Amygdala (tissue), 56 donors: Measurements from ENCODE around the gene ULBP1.
"Not testable (repeated sequence)": the region's sequence is repeated elsewhere in the genome, so short reads cannot be mapped to it uniquely, and the experiment has no call there.

Experiments
- DNase-seq, 56 donors: peaks; one replicate each; lab custom pipeline; 2025; lab: John Stamatoyannopoulos, UW

ULBP1 gene

DNA sequence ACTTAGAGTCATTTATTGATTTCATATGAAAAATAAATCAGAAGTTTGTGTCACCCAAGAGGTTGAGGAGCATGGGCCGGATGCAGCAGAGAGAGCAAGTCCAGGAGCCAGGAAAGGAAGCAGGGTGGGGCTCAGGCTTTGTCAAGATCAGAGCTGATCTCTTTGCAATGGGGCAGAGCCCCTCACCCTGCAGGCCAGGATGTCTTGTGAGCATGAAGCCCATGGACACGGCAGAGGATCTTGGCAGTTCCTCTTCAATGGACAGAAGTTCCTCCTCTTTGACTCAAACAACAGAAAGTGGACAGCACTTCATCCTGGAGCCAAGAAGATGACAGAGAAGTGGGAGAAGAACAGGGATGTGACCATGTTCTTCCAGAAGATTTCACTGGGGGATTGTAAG lies 5.2 kb downstream of the ULBP1 start:
- not testable (repeated sequence) for DNase-seq

DNA sequence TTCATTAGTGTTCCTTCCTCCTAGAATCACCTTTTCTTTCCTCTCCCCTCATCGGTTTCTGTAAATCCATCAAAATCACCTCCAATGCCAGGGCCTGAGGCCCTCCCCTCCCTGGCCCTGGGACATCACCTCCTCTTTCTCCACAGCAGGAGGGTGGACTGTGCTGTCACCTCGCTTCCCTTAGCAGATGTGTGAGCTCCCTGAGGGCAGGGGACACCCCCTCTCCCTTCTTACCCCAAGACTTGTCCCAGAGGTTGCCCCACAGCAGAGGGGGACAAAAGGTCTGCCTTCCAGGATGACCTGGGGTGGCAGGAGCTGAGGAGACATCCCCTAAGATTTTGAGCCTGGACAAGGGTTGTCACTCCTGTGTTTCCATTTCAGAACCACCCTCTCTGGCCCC lies 5.9 kb downstream of the ULBP1 start:
- DNase-seq, result no peak

DNA sequence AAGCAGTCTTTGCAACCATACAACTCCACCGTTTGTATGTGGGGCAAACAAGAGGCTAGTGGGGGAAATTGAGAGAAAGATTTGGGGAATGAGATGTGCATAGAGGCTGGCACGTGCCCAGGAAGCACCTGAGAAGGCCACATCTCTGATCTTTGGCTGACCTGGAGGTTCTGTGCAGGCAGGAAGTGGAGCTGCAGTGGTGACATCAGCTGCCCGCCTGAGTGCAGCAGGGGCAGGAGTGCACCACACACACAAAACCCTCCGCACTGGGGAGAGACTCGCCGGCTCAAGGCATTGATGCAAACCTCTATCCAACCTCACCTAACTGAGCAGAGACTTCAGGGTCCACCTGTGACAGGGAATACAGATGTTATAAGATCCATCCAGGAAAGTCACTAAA lies 10.7 kb downstream of the ULBP1 start:
- not testable (repeated sequence) for DNase-seq

DNA sequence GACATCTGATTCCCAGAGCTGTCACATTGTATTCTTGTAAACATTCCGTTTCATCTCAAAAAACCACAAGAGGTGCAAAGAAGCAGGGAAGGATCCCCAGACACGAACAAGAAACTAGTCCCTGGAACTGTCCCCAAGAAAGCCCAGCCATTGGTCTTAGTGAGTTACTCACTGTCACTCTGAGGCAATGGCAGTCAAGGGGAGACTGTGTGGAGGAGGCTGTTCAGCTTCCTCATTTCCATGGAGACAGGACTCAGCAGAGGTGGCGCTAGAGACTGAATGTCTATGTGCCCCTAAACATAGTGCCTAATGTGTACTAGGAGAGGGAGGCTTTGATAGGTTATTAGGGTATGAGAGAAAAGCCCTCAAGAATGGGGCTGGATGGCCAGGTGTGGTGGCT lies 11.1 kb downstream of the ULBP1 start:
- no peak for DNase-seq

DNA sequence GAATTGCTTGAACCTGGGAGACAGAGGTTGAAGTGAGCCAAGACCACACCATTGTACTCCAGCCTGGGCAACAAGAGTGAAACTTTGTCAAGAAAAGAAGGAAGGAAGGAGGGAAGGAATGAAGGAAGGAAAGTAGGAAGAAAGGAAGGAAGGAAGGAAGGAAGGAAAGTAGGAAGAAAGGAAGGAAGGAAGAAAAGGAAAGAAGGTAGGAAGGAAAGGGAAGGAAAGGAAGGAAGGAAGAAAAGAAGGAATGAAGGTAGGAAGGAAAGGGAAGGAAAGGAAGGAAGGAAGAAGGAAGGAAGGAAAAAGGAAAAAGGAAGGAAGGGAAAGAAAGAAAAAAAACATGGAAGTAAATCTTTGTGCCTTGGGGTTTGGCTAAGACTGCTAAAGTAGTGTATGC lies 11.7 kb downstream of the ULBP1 start:
- DNase-seq, result no peak

DNA sequence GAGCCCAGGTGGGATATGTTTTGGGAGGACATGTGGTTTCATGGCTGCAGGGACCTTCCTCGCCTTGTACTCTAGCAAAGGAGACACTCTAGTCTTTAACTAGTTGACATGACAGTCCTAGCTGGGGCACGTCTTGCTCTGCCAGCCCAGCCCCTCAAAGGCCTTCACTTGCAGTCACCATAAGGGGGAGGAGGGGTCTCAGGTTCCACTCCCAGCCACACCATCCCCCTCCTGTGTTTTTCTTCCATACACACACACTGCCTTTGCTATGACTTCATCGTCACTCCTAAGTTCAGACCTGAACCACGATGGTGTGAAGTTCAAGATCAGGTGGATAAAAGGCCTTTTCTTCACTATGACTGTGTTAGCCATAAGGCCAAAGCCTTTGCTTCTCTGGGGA lies 13.5 kb downstream of the ULBP1 start:
- DNase-seq, result no peak

DNA sequence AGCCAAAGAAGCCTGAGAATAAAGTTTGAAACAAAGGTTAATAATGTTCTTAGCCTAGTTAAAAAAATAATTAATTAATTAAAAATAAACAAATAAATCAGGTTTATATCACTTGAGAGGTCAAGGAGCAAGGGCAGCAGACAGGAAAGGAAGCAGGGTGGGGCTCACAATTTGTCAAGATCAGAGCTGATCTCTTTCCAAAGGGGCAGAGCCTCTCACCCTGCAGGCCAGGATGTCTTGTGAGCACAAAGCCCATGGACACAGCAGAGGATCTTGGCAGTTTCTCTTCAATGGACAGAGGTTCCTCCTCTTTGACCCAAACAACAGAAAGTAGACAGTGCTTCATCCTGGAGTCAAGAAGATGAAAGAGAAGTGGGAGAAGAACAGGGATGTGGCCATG lies 14.9 kb downstream of the ULBP1 start:
- no peak for DNase-seq

DNA sequence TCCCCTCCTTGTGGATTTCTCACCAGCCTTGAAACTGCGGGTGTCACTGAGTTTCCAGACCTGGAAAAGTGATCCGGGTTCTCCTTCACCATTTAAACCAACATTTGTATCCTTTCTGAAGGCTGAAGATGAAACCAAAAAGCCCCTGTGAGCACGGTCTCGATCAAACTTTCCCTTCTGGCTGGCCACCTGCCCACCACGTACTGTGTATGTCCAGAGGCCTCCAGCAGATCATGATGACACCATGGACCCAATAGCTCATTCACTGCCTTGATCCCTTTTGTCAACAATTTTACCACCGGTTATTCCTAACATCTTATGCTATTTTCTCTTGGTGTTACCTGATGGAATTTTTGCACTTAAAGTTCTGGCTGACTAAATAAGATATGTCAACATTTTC lies 15.6 kb downstream of the ULBP1 start:
- no peak for DNase-seq

DNA sequence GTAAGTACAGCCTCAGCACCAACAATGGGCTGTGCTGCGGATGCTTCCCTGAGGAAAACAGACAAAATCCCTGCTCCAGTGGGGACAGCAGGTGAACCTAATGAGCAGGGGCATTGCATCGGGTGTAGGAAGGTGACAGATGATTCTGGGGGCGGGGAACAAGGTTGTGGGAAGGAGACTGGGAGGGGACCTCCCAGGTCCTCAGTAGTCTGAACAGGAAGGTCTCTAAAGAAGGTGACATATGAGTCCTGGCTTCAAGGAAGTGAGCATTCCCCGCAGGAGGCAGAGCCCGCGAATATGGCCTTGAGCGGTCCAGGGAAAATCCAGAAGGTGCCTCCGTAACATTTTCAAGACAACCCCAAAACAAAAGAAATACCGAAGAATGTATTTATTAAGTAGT lies 19.4 kb downstream of the ULBP1 start:
- no peak for DNase-seq

DNA sequence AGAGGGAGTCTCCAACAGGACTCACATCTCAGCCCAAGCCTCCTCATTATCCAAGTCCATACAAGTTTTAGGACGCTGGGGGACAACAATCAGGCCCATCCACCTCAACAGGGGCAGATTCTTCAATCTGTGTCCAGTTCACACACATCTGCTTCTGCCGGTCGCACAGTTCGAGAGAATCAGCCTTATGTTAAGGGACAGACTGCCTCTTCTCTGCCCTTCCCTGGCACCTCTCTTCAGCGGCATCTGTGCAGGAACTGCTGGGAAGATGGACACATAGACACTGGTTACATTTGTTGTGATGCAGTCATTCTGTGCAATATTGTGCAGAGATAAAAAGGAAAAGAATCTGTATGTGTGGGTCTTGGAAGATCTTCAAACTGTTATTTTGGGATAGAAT lies 21.0 kb downstream of the ULBP1 start:
- no peak for DNase-seq

DNA sequence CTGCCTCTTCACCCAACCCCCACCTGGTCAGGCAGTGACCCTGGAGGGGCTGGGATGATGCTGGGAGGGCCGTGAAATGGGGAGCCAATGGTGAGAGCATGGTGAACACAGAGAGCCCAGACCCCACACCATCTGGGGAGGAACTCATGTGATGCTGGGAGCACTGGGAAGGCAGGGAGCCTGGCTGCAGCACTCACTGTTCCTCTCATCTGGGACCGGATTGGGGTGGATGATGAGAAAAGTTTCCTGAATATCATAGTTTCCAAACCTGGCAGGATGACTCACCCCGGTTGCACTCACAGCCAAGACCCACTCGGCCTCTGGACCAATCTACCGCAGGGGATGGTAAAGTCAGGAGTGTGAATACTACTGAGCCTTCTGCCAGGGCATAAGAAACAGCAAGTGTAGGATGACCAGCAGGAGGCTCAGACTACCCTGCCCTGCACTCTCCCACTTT lies 21.8 kb downstream of the ULBP1 start:
- DNase-seq, result no peak

DNA sequence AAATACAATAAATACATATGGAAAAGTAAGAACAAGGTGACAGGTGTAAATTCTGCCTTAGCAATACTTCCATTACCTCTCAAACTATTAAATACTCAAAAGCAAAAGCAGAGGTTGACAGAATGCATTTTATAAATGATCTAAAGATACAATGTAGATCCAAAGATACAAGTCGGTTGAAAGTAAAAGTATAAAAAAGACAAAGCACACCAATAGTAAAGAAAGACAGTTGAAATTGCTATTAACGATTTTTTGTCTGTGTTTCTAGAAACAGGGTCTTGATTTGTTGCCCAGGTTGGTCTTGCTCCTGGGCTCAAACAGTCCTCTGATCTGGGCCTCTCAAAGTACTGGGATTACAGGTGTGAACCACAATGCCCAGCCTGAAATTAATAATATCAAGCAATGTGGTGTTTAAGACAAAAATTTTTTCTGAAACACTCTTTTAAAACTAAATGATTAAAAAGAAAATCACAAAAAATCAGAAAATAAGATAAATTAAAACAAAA lies 23.9 kb downstream of the ULBP1 start:
- no peak for DNase-seq

DNA sequence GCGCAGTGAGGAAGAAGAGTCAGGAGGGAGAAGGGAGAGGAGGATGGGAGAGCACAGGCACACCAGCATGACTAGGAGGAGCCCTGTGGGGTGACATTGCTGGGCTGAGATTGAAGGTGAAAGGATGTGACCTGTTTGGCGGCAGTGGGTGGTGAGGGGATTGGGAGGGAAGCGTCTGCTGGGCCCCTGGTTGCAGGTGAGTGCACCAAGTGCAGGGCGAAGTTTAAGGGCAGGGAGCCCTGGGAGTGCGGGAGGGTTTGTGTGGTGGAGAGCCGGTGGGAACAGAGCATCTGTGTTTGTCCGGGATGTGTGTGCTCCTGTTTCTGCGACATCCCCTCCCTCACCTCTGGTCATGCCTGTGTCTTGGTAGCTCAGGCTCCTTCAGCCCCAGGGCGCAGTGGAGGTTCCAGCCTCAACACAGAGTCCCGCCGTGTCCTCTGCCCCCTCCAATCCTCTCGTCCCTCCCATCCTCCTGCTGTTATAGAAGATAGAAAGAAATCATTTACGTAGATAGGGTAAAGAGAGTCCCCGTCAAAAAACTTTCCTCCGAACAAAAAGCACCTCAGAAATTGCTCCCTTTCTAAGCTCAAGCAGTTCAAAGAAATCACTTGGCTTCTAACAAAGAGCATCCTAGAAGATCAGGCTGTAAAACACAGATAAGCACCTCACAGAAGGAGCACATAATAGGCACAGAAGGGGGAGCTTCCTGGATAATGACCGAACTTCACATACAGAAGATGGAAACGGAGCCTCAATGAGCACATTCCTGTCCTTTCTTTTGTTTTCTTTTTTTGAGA lies 25.0 kb downstream of the ULBP1 start:
- DNase-seq, result no peak

DNA sequence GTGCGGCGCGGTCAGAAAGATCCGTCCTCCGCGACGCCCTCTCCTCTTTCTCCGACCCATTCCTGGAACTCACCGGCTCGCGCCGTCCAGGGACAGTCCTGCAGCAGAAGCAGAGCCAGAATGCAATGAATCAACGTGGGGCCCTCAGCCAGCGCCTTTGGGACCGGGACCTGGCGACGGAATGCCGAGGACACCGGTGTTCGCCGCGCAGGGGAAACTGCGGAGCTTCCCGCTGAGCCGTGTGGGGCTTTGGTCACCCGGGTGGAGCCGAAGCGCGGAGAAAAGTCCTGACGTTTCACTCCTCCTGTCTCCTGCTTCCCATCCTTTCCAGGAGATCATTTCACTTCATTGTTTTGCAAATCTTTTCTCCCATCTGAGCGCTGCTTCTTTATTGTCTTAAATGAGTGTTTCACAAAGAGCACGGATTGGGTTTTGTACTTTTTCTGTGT lies 26.5 kb downstream of the ULBP1 start:
- no peak for DNase-seq

DNA sequence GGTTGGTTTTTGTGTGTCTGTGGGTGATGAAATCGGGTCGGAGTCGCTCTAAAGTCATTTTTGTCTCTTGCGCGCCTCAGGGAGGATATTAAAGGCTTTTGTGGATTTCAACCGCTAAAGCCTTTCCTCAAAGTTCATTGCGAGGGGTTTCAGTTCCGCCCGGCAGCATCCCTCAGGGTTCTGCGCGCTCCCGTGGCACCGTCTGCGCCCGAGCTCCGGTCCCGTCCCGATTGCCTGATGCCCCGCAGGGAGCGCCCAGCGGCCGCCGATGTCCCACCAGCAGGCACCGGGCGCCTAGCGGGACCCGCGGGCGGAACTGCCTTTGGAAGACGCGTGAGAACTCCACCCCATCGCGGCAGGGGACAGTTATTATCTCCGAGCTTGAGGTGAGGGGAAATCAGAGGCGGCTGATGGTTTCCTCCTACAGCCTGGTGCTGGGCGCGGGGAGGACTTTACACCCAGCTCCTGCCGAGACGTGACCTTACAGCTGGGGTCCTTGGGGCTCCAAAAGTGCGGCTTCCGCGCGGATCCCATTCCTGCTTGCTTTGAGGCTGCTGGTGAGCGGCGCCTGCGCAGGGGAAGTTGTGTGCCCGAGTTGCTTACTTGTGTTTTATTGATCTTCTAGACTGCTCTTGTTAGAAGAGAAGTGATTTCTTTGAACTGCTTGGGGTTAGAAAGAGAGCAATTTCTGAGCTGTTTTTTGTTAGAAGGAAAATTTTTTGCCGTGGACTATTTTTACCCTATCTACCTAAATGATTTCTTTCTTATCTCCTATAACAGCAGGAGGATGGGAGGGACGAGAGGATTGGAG lies 27.1 kb downstream of the ULBP1 start:
- no peak for DNase-seq

DNA sequence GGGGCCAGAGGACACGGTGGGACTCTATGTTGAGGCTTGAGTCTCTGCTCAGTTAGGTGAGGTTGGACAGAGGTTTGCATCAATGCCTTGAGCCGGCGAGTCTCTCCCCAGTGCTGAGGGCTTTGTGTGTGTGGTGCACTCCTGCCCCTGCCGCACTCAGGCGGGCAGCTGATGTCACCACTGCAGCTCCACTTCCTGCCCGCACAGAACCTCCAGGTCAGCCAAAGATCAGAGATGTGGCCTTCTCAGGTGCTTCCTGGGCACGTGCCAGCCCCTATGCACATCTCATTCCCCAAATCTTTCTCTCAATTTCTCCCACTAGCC lies 27.7 kb downstream of the ULBP1 start:
- not testable (repeated sequence) for DNase-seq

DNA sequence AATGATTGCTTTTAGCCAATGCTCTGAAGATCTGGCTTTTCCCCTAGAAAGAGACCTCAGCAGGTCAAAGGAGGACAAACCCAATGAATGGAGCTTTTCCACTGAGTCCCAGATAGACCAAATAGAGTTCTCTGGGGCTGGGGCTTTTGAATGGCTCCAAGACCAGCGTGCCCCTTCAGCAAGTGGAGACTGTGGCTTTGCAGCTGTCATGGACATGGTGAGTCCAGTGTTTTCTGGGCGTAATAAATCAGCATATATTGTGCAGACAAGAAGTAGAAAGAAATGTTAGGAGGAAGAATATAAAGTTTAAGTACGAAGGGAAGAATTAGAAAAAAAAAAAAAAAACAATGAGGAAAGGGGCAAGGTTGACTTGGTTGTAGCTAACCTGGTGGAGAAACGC lies 28.1 kb downstream of the ULBP1 start:
- DNase-seq, result no peak

DNA sequence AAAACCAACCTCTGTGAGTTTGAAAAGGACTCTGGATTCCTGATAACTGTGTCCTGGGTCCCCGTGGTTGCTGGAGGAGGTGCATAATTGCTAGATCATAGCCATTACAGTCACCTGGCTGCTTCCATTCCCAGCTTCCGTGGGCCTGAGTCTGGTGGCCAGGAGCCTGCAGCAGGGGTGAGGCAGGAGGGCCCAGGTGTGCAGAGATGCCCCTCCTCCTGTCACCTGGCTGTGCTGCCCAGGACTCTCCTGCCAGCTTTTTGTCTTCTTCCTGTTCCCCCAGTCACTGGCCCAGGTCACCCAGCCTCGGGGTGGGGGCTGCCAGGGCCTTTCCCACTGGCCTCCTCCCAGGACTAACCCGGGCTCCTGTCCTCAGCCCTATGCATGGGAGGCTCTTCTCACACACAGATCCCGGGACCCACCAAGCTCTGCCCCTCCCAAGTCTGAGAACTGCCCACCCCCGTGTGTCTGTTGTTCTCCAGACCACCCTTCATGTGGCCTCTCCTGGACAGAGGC lies 31.6 kb downstream of the ULBP1 start:
- DNase-seq, result no peak

DNA sequence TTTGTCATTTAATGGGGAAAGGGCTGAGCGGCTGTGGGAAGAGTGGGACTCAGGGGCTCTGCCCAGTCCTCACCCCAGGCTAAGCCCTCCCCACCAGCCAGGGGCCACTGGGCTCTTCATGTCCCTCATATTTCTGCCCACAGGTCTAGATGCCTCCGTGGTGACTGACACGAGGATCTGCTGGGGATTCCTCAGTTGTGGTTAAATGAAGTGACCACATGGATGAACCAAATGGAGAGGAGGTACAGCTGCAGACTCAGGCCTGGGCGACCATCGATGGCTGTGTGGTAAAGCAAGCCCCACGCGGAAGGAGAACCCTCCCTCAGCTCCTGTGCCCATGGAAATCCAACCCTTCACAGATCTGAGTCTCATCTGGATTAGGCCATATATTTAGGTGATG lies 32.2 kb downstream of the ULBP1 start:
- DNase-seq, result no peak

DNA sequence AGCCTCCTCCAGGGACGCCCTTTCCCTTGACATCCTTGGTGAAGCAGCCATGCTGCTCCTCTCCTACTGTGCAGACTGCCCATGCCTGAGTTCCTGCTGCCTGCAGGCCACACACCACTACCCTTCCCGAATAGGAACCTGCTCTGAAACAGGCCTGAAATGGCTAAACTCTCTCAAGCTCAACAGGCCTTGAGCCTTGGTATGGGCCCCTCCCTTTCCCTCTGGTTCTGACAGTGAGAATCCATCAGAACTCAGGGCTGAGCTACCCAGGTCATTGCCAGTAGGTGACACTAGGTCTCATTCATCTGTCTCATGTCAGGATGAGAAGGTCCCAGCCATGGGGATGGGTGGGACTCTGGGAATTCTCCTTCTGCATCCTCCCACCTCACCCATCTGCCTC lies 35.9 kb downstream of the ULBP1 start:
- no peak for DNase-seq

DNA sequence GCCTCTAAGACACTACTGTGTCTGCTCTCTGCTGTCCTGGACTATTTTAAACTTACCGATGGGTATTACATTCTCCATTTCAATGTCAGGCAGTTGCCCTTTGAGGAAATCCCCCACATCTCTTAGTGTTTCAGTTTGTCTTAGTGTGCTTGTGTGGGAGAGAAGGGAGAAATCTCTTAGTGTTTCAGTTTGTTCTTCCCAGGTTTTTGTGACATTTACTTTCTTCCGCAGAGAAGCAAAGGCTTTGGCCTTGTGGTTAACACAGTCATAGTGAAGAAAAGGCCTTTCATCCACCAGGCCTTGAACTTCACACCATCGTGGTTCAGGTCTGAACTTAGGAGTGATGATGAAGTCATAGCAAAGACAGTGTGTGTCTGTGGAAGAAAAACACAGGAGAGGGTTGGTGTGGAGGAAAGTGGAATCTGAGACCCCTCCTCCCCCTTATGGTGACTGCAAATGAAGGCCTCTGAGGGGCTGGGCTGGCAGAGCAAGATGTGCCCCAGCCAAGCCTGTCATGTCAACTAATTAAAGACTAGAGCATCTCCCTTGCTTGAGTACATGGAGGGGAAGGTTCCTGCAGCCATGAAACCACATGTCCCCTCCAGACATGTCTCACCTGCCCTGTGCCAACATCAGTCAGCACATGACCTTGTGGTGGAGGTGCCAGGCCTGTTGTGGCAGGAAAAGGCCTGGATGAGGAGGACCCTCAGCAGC lies 37.7 kb downstream of the ULBP1 start:
- no peak for DNase-seq
